Caco-2 (cell line): Measurements from ENCODE around the gene STAB1. TPM values are rescaled to one million over a fixed set of nuclear protein-coding genes. Genes with fewer than 3 reads are reported as not detected.

Experiments used
- BruUV-seq: library from RNA; stranded (reverse); fragments of 400-500 nt; replicated peaks from 2 replicates; lab custom pipeline; 2021; lab: Mats Ljungman, UMichigan
- CTCF ChIA-PET: fragments of 300-600 bp; sonication (Branson Sonifier 250); formaldehyde crosslinking; loops from one replicate; lab custom pipeline; 2022; ENCODE audit warnings: antibody characterized with exemption; lab: Charles Lee
- POLR2A ChIA-PET: fragments of 300-600 bp; sonication (Branson Sonifier 250); formaldehyde crosslinking; loops from one replicate; lab custom pipeline; 2022; ENCODE audit warnings: antibody characterized with exemption; lab: Charles Lee
- DNase-seq, 2 experiments: peaks; one replicate each; pipeline versions ENCODE4 v3.0.0 to v3.0.0-alpha.2; 2020 to 2022
- H3K27me3 ChIP-seq: replicated peaks from 2 replicates; pipeline ENCODE4 v1.6.0; 2011; ENCODE audit warnings: low read length; ENCODE audit not compliant: control insufficient read depth, insufficient read depth
- H3K36me3 ChIP-seq: 2 replicates; pipeline ENCODE4 v1.5.1; 2011; ENCODE audit warnings: low read length; ENCODE audit not compliant: control insufficient read depth, insufficient read depth
- H3K4me1 ChIP-seq: fragments of 250-450 bp; sonication (Bioruptor Pico); 2 replicates; pipeline ENCODE4 v1.5.1; 2020; ENCODE audit warnings: mild to moderate bottlenecking
- H3K4me3 ChIP-seq: 2 replicates; pipeline ENCODE4 v1.5.1; 2011; ENCODE audit warnings: low read depth, mild to moderate bottlenecking, control low read depth, low read length
- H3K9me3 ChIP-seq: fragments of 250-450 bp; sonication (Bioruptor Pico); 2 replicates; pipeline ENCODE4 v1.5.1; 2020; ENCODE audit warnings: mild to moderate bottlenecking, moderate library complexity
- H3K27ac Mint-ChIP-seq: one replicate; pipeline ENCODE4 v1.8.0; 2022; ENCODE audit warnings: mixed read lengths; ENCODE audit not compliant: unreplicated experiment
- H3K27me3 Mint-ChIP-seq: one replicate; pipeline ENCODE4 v1.8.0; 2022; ENCODE audit warnings: mixed read lengths; ENCODE audit not compliant: insufficient read depth, unreplicated experiment
- H3K36me3 Mint-ChIP-seq: one replicate; pipeline ENCODE4 v1.8.0; 2022; ENCODE audit warnings: mild to moderate bottlenecking, mixed read lengths; ENCODE audit not compliant: insufficient read depth, unreplicated experiment
- H3K4me1 Mint-ChIP-seq: one replicate; pipeline ENCODE4 v1.8.0; 2022; ENCODE audit warnings: low read depth, mixed read lengths; ENCODE audit not compliant: unreplicated experiment
- H3K4me3 Mint-ChIP-seq: one replicate; pipeline ENCODE4 v1.8.0; 2022; ENCODE audit warnings: mild to moderate bottlenecking, moderate library complexity, mixed read lengths; ENCODE audit not compliant: unreplicated experiment
- H3K9me3 Mint-ChIP-seq: one replicate; pipeline ENCODE4 v1.8.0; 2022; ENCODE audit warnings: mixed read lengths; ENCODE audit not compliant: unreplicated experiment
- CTCF ChIP-seq, 2 experiments: fragments of 200-600 bp in 1 of 2; IDR thresholded peaks; 1 replicate in 1 of 2; 2 replicates in 1 of 2; pipeline versions ENCODE4 v1.5.1 to v1.8.0; 2011 to 2022; ENCODE audit warnings: antibody characterized with exemption in 1 of 2, control low read depth in 1 of 2, inconsistent platforms in 1 of 2, low read depth in 1 of 2, low read length in 1 of 2, mild to moderate bottlenecking in 1 of 2, moderate library complexity in 1 of 2; ENCODE audit not compliant: insufficient read depth in 1 of 2, severe bottlenecking in 1 of 2, unreplicated experiment in 1 of 2
- intact Hi-C: fragments of 100-400 bp; cut with micrococcal nuclease; formaldehyde crosslinking; loops from one replicate; pipeline ENCODE4 v1.10.0; 2022; ENCODE audit not compliant: unreplicated experiment
- total RNA-seq: library from RNA; stranded (reverse); gene quantifications from 2 replicates; pipeline ENCODE4 v1.2.3, GENCODE V29; 2022

Gene STAB1
- total RNA-seq, 1 experiment from 2014 or later, result 0.39 TPM

- no peak overlapping the region for H3K4me3 ChIP-seq
- no peak overlapping the region for H3K27ac Mint-ChIP-seq
- TF ChIP-seq CTCF (IDR thresholded peaks at IDR 0.05; ENCODE audit: insufficient read depth in 1 of 2, low read depth in 1 of 2, low read length in 1 of 2, severe bottlenecking in 1 of 2, unreplicated experiment in 1 of 2), result no peak
- peaks cover 30% of the 10 kb centered on the region for H3K36me3 Mint-ChIP-seq
- H3K9me3 Mint-ChIP-seq, result no peaks in the 10 kb centered on the region
- no peaks in the 10 kb centered on the region for H3K4me1 Mint-ChIP-seq
- intact Hi-C loops, result no loop called here
- H3K4me3 Mint-ChIP-seq, result no peak overlapping the region
- no peaks in the 10 kb centered on the region for H3K9me3 ChIP-seq
- peaks cover 1% of the 10 kb centered on the region for H3K36me3 ChIP-seq
- ChIA-PET POLR2A (no interaction called here), CTCF (no interaction called here)
- H3K4me1 ChIP-seq, result no peaks in the 10 kb centered on the region
- H3K27me3 ChIP-seq, result no peaks in the 10 kb centered on the region
- no TSS peak for BruUV-seq
- no peak for DNase-seq
- H3K27me3 Mint-ChIP-seq, result no peaks in the 10 kb centered on the region
Observed at GRCh38 chr3:52484680-52485461, 10.3 kb upstream of the STAB1 start.

- no peak for TF ChIP-seq CTCF (IDR thresholded peaks at IDR 0.05; ENCODE audit: insufficient read depth in 1 of 2, low read depth in 1 of 2, low read length in 1 of 2, severe bottlenecking in 1 of 2, unreplicated experiment in 1 of 2)
- Histone ChIP-seq H3K9me3 (no peaks in the 10 kb centered on the region), H3K36me3 (peaks cover 1% of the 10 kb centered on the region; the same call in 1 of the 2 replicates), H3K4me3 (no peak overlapping the region), H3K4me1 (no peaks in the 10 kb centered on the region), H3K27me3 (no peaks in the 10 kb centered on the region)
- intact Hi-C loops, result no loop called here
- Mint-ChIP-seq H3K4me3 (no peak overlapping the region), H3K27me3 (no peaks in the 10 kb centered on the region), H3K4me1 (no peaks in the 10 kb centered on the region), H3K9me3 (no peaks in the 10 kb centered on the region), H3K36me3 (peaks cover 26% of the 10 kb centered on the region), H3K27ac (no peak overlapping the region)
- ChIA-PET POLR2A (no interaction called here), CTCF (no interaction called here)
- no TSS peak for BruUV-seq
- DNase-seq, result no peak
Observed at GRCh38 chr3:52487050-52487787, 7.9 kb upstream of the STAB1 start.

- no peak overlapping the region for H3K27ac Mint-ChIP-seq
- CTCF ChIA-PET, result interaction anchor here (0.6 kb wide), 1 partner anchor 265 kb away, joined by 4 read pairs; no protein-coding TSS in a partner anchor
- BruUV-seq, result no TSS peak
Observed at GRCh38 chr3:52487788-52488691, 7.1 kb upstream of the STAB1 start.

More at GRCh38 chr3:52487788-52488691, 7.1 kb upstream of the STAB1 start:
- Histone ChIP-seq H3K36me3 (0 out of 2 replicates have a peak, but pooled peaks cover 1% of the 10 kb centered on the region), H3K9me3 (no peaks in the 10 kb centered on the region), H3K27me3 (no peaks in the 10 kb centered on the region), H3K4me3 (no peak overlapping the region), H3K4me1 (no peaks in the 10 kb centered on the region)
- TF ChIP-seq CTCF (IDR thresholded peaks at IDR 0.05; ENCODE audit: insufficient read depth in 1 of 2, low read depth in 1 of 2, low read length in 1 of 2, severe bottlenecking in 1 of 2, unreplicated experiment in 1 of 2), result no peak
- no peak for DNase-seq
- Mint-ChIP-seq H3K4me3 (no peak overlapping the region), H3K9me3 (no peaks in the 10 kb centered on the region), H3K27me3 (no peaks in the 10 kb centered on the region), H3K36me3 (peaks cover 23% of the 10 kb centered on the region), H3K4me1 (no peaks in the 10 kb centered on the region)
- POLR2A ChIA-PET, result no interaction called here
- intact Hi-C loops, result no loop called here
